Smooth muscle cell (in vitro differentiated cells): ENCODE measurements around the gene HPCAL1. TPM values are rescaled to one million over a fixed set of nuclear protein-coding genes. Genes with fewer than 3 reads are reported as not detected.

ENCODE experiments used
- DNase-seq: peaks from one replicate; lab custom pipeline; 2025; ENCODE audit not compliant: unreplicated experiment; lab: John Stamatoyannopoulos, UW
- H2AFZ ChIP-seq: fragments of 200-600 bp; sonication (generic); 2 replicates; pipeline ENCODE4 v1.6.0; 2016; ENCODE audit warnings: antibody characterized with exemption, low read depth, mild to moderate bottlenecking
- H3F3A ChIP-seq: fragments of 200-600 bp; sonication (generic); 2 replicates; pipeline ENCODE4 v1.6.0; 2017; ENCODE audit warnings: antibody characterized with exemption, low read depth
- H3K27ac ChIP-seq: fragments of 200-600 bp; sonication (generic); 2 replicates; pipeline ENCODE4 v1.5.1; 2016; ENCODE audit warnings: low read depth, mild to moderate bottlenecking
- H3K27me3 ChIP-seq: fragments of 200-600 bp; sonication (generic); 2 replicates; pipeline ENCODE4 v1.6.1; 2016; ENCODE audit warnings: low read depth, mild to moderate bottlenecking
- H3K36me3 ChIP-seq: fragments of 200-600 bp; sonication (generic); 2 replicates; pipeline ENCODE4 v1.5.1; 2016; ENCODE audit warnings: low read depth
- H3K4me1 ChIP-seq: fragments of 200-600 bp; sonication (generic); 2 replicates; pipeline ENCODE4 v1.5.1; 2016; ENCODE audit warnings: low read depth
- H3K4me2 ChIP-seq: fragments of 200-600 bp; sonication (generic); 2 replicates; pipeline ENCODE4 v1.6.0; 2016; ENCODE audit warnings: mild to moderate bottlenecking
- H3K4me3 ChIP-seq: fragments of 200-600 bp; sonication (generic); 2 replicates; pipeline ENCODE4 v1.5.1; 2016; ENCODE audit warnings: mild to moderate bottlenecking
- H3K79me2 ChIP-seq: fragments of 200-600 bp; sonication (generic); 2 replicates; pipeline ENCODE4 v1.6.0; 2016; ENCODE audit warnings: low read depth, mild to moderate bottlenecking
- H3K9ac ChIP-seq: fragments of 200-600 bp; sonication (generic); 2 replicates; pipeline ENCODE4 v1.6.0; 2016; ENCODE audit warnings: low read depth
- H3K9me3 ChIP-seq: fragments of 200-600 bp; sonication (generic); replicated peaks from 2 replicates; pipeline ENCODE4 v1.5.1; 2016; ENCODE audit warnings: low read depth
- H4K20me1 ChIP-seq: fragments of 200-600 bp; sonication (generic); 2 replicates; pipeline ENCODE4 v1.6.0; 2016; ENCODE audit warnings: low read depth
- WGBS: methylation state at CpG from one replicate; pipeline ENCODE4 v1.1.7; 2016; ENCODE audit warnings: low lambda C conversion rate; 5-methylcytosine and 5-hydroxymethylcytosine counted together
- polyA plus RNA-seq: library from polyadenylated mRNA; unstranded; fragments of >200 nt; fragmentation: Nextera tagmentation; extraction: Ambion mirVana; gene quantifications from 2 replicates; pipeline ENCODE4 v1.2.1, GENCODE V29; 2016
- total RNA-seq: library from RNA; depleted of rRNA; stranded (reverse); fragments of >200 nt; gene quantifications from 2 replicates; pipeline ENCODE4 v1.2.3, GENCODE V29; 2014
- TF ChIP-seq, protein P1 (sequence below): fragments of 200-600 bp; sonication (generic); IDR thresholded peaks from 2 replicates; pipeline ENCODE4 v1.5.1; 2017; ENCODE audit warnings: borderline replicate concordance, mild to moderate bottlenecking, antibody characterized with exemption; ENCODE audit not compliant: insufficient read depth, poor library complexity, severe bottlenecking

Gene HPCAL1
- total and polyA plus RNA-seq, 2 experiments from 2014 or later = 11.7 to 15.8 TPM

DNA sequence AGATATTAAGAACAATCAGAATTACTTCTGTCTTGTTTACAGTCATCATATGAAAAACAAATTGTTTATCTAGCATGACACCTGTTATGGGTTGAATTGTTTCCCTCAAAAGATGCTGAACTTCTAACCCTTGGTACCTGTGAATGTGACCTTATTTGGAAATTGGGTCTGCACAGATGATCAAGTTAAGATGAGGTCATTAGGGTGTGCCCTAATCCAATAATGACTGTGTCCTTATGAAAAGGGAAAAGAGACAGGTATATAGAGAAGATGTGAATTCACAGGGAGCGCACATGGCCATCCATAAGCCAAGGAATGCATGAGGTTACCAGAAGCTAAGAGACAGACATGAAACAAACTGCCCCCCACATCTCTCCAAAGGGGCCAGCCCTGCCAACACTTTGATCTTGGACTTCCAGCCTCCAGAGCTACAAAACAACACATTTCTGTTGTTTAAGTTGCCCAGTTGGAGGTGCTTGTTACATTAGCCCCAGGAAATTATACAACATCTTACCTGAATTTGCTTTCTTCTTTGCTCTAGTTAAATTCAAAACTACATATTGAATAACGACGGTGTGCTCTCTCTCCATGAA lies 2.3 kb upstream of the HPCAL1 start:
- Histone ChIP-seq H2AFZ (no peak overlapping the region), H3K36me3 (no peaks in the 10 kb centered on the region), H3K9me3 (no peaks in the 10 kb centered on the region), H4K20me1 (peaks cover 12% of the 10 kb centered on the region), H3F3A (no peaks in the 10 kb centered on the region), H3K4me3 (no peak overlapping the region), H3K79me2 (no peaks in the 10 kb centered on the region), H3K27me3 (peaks cover 5% of the 10 kb centered on the region), H3K27ac (no peak overlapping the region), H3K9ac (no peak overlapping the region), H3K4me2 (no peak overlapping the region), H3K4me1 (peaks cover 19% of the 10 kb centered on the region)
- DNase-seq = no peak
- TF ChIP-seq, protein P1, sequence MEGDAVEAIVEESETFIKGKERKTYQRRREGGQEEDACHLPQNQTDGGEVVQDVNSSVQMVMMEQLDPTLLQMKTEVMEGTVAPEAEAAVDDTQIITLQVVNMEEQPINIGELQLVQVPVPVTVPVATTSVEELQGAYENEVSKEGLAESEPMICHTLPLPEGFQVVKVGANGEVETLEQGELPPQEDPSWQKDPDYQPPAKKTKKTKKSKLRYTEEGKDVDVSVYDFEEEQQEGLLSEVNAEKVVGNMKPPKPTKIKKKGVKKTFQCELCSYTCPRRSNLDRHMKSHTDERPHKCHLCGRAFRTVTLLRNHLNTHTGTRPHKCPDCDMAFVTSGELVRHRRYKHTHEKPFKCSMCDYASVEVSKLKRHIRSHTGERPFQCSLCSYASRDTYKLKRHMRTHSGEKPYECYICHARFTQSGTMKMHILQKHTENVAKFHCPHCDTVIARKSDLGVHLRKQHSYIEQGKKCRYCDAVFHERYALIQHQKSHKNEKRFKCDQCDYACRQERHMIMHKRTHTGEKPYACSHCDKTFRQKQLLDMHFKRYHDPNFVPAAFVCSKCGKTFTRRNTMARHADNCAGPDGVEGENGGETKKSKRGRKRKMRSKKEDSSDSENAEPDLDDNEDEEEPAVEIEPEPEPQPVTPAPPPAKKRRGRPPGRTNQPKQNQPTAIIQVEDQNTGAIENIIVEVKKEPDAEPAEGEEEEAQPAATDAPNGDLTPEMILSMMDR = no peak
- WGBS = 91% methylated on average over 3 of the region's 3 CpGs

DNA sequence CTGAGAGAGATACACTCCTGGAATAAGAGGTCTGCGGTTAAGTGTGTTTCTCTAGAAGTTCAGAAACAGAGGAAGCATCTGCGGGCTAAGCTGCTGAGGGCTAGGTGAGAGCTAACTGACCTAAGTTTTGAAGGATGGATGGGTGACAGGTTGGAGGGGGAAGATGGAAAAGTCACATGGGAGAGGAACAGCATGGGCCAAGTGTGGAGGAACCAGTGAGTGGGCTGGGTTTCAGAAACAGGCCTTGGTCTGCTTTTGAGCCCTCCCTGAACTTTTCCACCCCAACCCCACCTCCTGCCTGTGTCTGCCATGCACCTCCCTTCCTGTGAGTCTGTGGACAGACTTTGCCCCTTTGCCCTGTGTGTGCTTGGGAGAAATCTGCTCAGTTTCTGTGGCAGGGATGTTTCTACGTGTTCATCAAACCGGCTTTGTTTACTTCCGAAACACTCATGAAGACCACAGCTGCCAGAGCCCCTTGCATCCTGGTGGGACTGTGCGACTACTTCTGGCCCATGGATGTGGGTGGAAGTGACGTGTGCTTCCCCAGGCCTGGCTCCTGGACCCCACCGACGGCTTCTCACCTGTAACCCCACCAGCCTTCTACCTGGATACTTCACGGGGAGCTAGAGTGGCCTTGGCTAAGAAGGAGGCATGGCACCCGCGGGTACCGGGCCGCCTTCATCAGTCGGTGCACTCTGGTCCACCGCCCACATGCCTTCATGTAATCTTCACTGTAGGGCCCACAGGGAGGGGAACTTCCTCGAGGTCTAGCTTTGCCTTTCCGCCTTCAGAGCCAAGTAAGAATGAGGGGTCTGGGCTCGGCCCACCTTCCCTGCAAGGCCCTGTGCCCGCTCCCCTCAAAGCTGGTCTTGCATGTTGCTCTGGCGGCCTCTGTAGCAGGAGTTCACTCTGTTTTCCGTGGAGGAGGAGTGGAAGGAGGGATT lies 1.4 kb upstream of the HPCAL1 start:
- Histone ChIP-seq H3K79me2 (no peaks in the 10 kb centered on the region), H2AFZ (no peak overlapping the region), H3K9ac (no peak overlapping the region), H3K4me3 (no peak overlapping the region), H3F3A (no peaks in the 10 kb centered on the region), H3K4me1 (peaks cover 19% of the 10 kb centered on the region), H3K9me3 (no peaks in the 10 kb centered on the region), H3K27me3 (peaks cover 6% of the 10 kb centered on the region), H3K27ac (no peak overlapping the region), H3K36me3 (no peaks in the 10 kb centered on the region), H3K4me2 (no peak overlapping the region), H4K20me1 (peaks cover 21% of the 10 kb centered on the region)
- WGBS = 91% methylated on average over 22 of the region's 22 CpGs
- no peak for DNase-seq
- TF ChIP-seq, protein P1 = no peak

DNA sequence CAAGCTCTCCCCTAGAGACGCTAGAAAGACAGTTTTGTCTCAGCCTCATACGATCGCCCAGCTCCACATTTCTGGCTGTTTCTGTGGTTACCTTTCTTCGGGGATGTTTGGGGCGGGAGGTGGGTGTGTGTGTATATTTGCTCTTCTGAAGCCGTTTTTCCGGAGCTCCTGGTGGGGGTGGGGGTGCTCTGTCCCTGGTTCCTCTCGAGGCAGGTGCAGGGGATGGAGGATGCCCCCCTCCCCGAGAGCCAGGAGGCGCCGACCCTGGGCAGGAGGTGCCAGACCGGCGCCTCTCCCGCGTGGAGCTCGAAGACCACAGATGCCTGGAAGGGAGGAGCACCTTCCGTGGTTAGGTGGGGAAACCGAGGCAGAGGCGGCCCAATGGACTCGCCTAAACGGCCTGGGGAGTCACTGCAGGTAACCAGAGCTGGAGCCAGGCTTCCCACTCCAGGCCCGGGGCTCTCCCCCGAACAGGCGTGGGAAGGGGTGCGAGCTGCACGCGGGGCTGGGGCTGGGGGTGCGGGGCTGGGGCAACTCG lies 694 bp upstream of the HPCAL1 start:
- TF ChIP-seq, protein P1 = no peak
- Histone ChIP-seq H3K79me2 (peaks cover 4% of the 10 kb centered on the region), H3K36me3 (no peaks in the 10 kb centered on the region), H3K4me1 (peaks cover 19% of the 10 kb centered on the region), H4K20me1 (peaks cover 26% of the 10 kb centered on the region), H3K4me3 (peak overlapping the region; percentile 82), H3K4me2 (peak overlapping the region; percentile 89), H2AFZ (no peak overlapping the region), H3K27me3 (peaks cover 6% of the 10 kb centered on the region), H3K9ac (no peak overlapping the region), H3K9me3 (no peaks in the 10 kb centered on the region), H3K27ac (no peak overlapping the region), H3F3A (no peaks in the 10 kb centered on the region)
- DNase-seq = no peak
- 57% methylated on average over 19 of the region's 29 CpGs for WGBS
